ENCODE results near the gene UBL4B. TPM values are rescaled to one million over a fixed set of nuclear protein-coding genes. Genes with fewer than 3 reads are reported as not detected.

Gene UBL4B
- total RNA-seq, 1 donor = not detected

GRCh38 chr1:110091381-110091780 lies 20.9 kb upstream of the UBL4B start:
- DNase-seq (ENCODE audit: low read depth) = no peak
- TF ChIP-seq CTCF (IDR thresholded peaks at IDR 0.05; ENCODE audit: insufficient read depth, low read length) = no peak
- H3K4me3 ChIP-seq (ENCODE audit: low read depth, low read length) = no peak overlapping the region

DNA sequence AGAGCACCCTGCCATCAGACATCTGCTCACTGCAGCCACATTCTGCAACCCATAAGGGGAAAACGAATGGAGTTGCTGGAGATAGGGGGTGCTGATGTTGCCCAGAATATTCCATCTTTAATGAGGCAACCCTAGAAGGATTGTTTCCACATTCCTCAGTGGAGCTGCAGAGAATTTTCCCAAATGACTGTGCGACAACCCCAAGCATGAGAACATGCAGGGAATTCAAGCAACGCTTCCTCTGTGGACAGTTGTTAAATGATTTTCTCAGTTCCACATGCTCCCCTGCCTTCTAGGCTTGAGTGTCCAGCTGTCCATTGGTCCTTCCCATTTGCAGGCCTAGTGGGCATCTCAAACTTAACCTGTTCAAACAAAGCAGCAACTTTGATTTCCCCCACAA lies 20.5 kb upstream of the UBL4B start:
- no peak for DNase-seq (ENCODE audit: low read depth)
- H3K4me3 ChIP-seq (ENCODE audit: low read depth, low read length) = no peak overlapping the region
- TF ChIP-seq CTCF (IDR thresholded peaks at IDR 0.05; ENCODE audit: insufficient read depth, low read length) = no peak

DNA sequence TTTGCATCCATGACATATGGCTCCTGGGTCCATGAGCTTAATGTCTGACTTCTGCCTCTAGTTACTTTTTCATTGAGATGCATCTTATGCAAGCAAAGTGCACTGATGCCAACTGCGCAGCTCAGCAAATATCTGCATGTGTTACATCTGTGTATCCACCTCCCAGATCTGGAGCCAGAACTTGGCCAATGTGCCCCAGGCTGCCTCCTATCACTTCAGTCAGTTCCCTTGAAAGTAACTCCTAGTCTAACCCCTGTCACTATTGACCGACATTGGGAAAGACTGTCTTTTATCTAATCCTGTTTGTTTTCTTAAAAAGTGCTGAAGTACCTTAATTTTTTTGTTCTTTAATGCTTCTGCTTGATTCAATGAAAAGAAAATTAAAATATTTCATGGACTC lies 19.3 kb upstream of the UBL4B start:
- no peak for DNase-seq (ENCODE audit: low read depth)
- no peak for TF ChIP-seq CTCF (IDR thresholded peaks at IDR 0.05; ENCODE audit: insufficient read depth, low read length)
- no peak overlapping the region for H3K4me3 ChIP-seq (ENCODE audit: low read depth, low read length)

DNA sequence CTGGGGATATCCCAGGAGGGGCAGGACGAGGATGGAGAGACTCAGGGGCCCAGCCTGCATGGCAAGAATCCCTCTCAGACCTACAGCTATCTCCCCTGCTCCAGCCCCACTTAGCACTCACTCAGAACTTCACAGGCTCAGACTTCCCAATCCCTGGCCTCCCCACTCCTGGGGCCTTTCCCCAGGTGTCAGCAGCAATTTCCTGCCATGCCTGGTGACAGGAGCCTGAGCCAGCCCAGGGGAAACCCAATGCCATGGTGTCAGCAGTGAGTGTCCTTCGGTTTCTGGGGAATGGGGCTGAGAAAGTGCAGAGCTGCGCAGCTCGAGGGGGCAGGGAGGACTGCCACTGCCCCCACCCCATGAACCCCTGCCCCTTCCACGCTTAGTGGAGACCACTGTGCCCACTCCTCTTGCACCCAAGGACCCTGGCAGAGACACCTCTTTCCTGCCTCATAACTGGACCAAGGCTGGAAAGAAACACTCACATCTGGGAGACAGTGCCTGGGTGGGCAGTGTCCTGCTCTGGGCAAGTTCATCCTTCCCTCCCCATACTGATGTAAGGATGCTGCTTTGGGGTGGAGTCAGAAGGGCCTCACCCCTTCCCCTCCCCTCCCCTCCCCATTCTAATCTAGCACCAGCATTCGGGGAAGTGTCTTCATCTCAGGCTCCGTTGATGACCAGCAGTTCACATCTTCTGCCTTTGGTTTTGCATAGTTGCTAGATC lies 17.1 kb upstream of the UBL4B start:
- DNase-seq (ENCODE audit: low read depth) = no peak
- H3K4me3 ChIP-seq (ENCODE audit: low read depth, low read length) = no peak overlapping the region
- no peak for TF ChIP-seq CTCF (IDR thresholded peaks at IDR 0.05; ENCODE audit: insufficient read depth, low read length)

GRCh38 chr1:110097507-110098221 lies 14.6 kb upstream of the UBL4B start:
- no peak for TF ChIP-seq CTCF (IDR thresholded peaks at IDR 0.05; ENCODE audit: insufficient read depth, low read length)
- no peak for DNase-seq (ENCODE audit: low read depth)
- no peak overlapping the region for H3K4me3 ChIP-seq (ENCODE audit: low read depth, low read length)

DNA sequence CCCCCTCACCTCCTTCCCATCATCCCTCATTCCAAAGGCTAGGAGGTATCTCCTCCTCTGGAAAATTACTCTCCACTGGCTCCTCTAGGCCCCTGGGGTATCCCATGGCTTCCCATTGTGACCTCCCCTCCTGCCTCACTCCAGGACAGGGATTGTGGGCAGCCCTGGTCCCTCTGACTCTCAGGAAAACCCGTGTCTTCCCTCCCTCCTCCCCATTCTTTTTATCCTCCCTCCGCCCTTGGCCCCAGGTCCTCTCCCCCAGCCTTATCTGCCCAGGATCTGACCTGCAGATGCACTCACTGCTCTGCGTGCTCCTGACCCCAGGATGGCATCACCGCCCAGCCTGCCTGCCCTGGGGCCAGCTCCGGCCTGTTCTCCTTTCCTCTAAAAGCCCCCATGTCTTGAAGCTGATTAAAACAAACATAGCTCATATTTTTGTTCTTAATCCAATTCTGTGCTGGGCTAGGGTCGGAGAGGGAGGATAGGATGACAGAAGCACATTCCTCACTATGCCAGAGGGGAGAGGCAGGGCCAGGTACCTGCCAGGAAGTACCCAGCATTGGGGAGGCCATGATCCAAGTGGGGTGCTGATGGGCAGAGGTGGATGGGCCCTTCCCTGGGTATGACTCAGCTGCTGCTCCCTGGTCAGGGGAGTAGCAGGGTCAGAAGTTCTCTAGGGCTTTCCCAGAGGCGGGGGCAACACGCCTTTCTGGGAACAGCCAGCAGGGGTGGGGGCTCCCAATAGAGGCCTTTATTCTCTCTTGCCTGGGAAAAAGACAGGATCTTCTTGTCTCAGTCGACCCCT lies 13.8 kb upstream of the UBL4B start:
- DNase-seq (ENCODE audit: low read depth) = no peak
- no peak overlapping the region for H3K4me3 ChIP-seq (ENCODE audit: low read depth, low read length)
- no peak for TF ChIP-seq CTCF (IDR thresholded peaks at IDR 0.05; ENCODE audit: insufficient read depth, low read length)

Data from fibroblast of the aortic adventitia (primary cell).